SK-N-SH (cell line): ENCODE data around the gene NTRK2. TPM values are rescaled to one million over a fixed set of nuclear protein-coding genes. Genes with fewer than 3 reads are reported as not detected.

Experiments
- CTCF ChIA-PET: fragments of 300-600, 350-600 bp; formaldehyde crosslinking; extraction: SDS; loops from one replicate; lab custom pipeline; 2021; lab: Yijun Ruan, JAX
- POLR2A ChIA-PET: fragments of 350-600 bp; sonication (Branson Sonifier 250); formaldehyde crosslinking; extraction: SDS; loops from one replicate; lab custom pipeline; 2020; ENCODE audit warnings: antibody characterized with exemption, inconsistent platforms; lab: Yijun Ruan, JAX
- DNase-seq: peaks from one replicate; pipeline ENCODE4 v3.0.0; 2012
- H2AFZ ChIP-seq: fragments of 200-600 bp; sonication (generic); 2 replicates; pipeline ENCODE4 v1.8.1; 2016; ENCODE audit warnings: antibody characterized with exemption, mild to moderate bottlenecking, low read depth
- H3F3A ChIP-seq: fragments of 200-600 bp; sonication (generic); replicated peaks from 2 replicates; pipeline ENCODE3; 2016; ENCODE audit warnings: antibody characterized with exemption, mild to moderate bottlenecking; ENCODE audit not compliant: insufficient read depth
- H3K27ac ChIP-seq, 2 experiments: fragments of 200-500 bp in 1 of 2; fragments of 200-600 bp in 1 of 2; sonication (Bioruptor generic) in 1 of 2; sonication (generic), shearing (Covaris generic) in 1 of 2; 2 replicates each; pipeline versions ENCODE4 v1.5.1 to v1.6.1; 2014 to 2016; ENCODE audit warnings: low read depth in 2 of 2, inconsistent platforms in 1 of 2, low read length in 1 of 2, mild to moderate bottlenecking in 1 of 2, mixed read lengths in 1 of 2
- H3K27me3 ChIP-seq: fragments of 200-600 bp; sonication (generic), shearing (Covaris generic); 2 replicates; pipeline ENCODE4 v1.6.1; 2016; ENCODE audit warnings: mixed run types; ENCODE audit not compliant: insufficient read depth
- H3K36me3 ChIP-seq, 2 experiments: fragments of 200-500 bp in 1 of 2; fragments of 200-600 bp in 1 of 2; sonication (Bioruptor generic) in 1 of 2; sonication (generic) in 1 of 2; replicated peaks in 1 of 2; 2 replicates each; pipeline versions ENCODE3 to v1.5.1; 2014 to 2016; ENCODE audit warnings: low read length in 1 of 2, mild to moderate bottlenecking in 1 of 2; ENCODE audit not compliant: insufficient read depth in 2 of 2, control insufficient read depth in 1 of 2
- H3K4me1 ChIP-seq, 2 experiments: fragments of 200-500 bp in 1 of 2; fragments of 200-600 bp in 1 of 2; sonication (Bioruptor generic) in 1 of 2; sonication (generic), shearing (Covaris generic) in 1 of 2; 2 replicates each; pipeline versions ENCODE4 v1.5.1 to v1.6.1; 2014 to 2016; ENCODE audit warnings: low read depth in 1 of 2, low read length in 1 of 2, mixed run types in 1 of 2; ENCODE audit not compliant: insufficient read depth in 2 of 2, control insufficient read depth in 1 of 2
- H3K4me2 ChIP-seq: fragments of 200-600 bp; sonication (generic), shearing (Covaris generic); 2 replicates; pipeline ENCODE4 v1.6.1; 2017; ENCODE audit warnings: mixed run types
- H3K4me3 ChIP-seq, 2 experiments: fragments of 200-500 bp in 1 of 2; fragments of 200-600 bp in 1 of 2; sonication (Bioruptor generic) in 1 of 2; sonication (generic), shearing (Covaris generic) in 1 of 2; 2 replicates each; pipeline versions ENCODE4 v1.5.1 to v1.8.1; 2014 to 2016; ENCODE audit warnings: low read depth in 2 of 2, inconsistent platforms in 1 of 2, low read length in 1 of 2, mild to moderate bottlenecking in 1 of 2, mixed read lengths in 1 of 2, moderate library complexity in 1 of 2
- H3K79me2 ChIP-seq: fragments of 200-600 bp; sonication (generic); 2 replicates; pipeline ENCODE4 v1.8.1; 2017; ENCODE audit warnings: mild to moderate bottlenecking; ENCODE audit not compliant: insufficient read depth
- H3K9ac ChIP-seq: fragments of 200-600 bp; sonication (generic); 2 replicates; pipeline ENCODE4 v1.6.1; 2017; ENCODE audit warnings: mixed run types
- H3K9me2 ChIP-seq: fragments of 200-600 bp; sonication (generic); 2 replicates; pipeline ENCODE4 v1.6.1; 2017; ENCODE audit warnings: mixed run types
- H3K9me3 ChIP-seq: fragments of 200-600 bp; sonication (generic); 2 replicates; pipeline ENCODE4 v1.6.1; 2017; ENCODE audit warnings: mixed run types, mild to moderate bottlenecking, moderate library complexity
- H4K20me1 ChIP-seq: fragments of 200-600 bp; sonication (generic); 2 replicates; pipeline ENCODE4 v1.6.1; 2017; ENCODE audit warnings: mild to moderate bottlenecking, mixed run types; ENCODE audit not compliant: insufficient read depth
- CHD2 ChIP-seq: fragments of 150-350 bp; IDR thresholded peaks from 2 replicates; pipeline ENCODE4 v1.6.1; 2018; ENCODE audit warnings: low read length; ENCODE audit not compliant: partially characterized antibody
- CTCF ChIP-seq: fragments of 200-600 bp; sonication (generic); IDR thresholded peaks from 2 replicates; pipeline ENCODE4 v1.6.1; 2017; ENCODE audit warnings: antibody characterized with exemption, mild to moderate bottlenecking, moderate library complexity
- ELF1 ChIP-seq: IDR thresholded peaks from 2 replicates; pipeline ENCODE4 v1.4.0; 2012
- EZH2phosphoT487 ChIP-seq: fragments of 200-600 bp; sonication (generic); IDR thresholded peaks from 2 replicates; pipeline ENCODE4 v1.6.1; 2017; ENCODE audit warnings: low read depth, mixed run types, mild to moderate bottlenecking, antibody characterized with exemption, moderate library complexity, borderline replicate concordance
- FOSL2 ChIP-seq: IDR thresholded peaks from 2 replicates; pipeline ENCODE4 v1.4.0; 2012; ENCODE audit warnings: low read depth, mild to moderate bottlenecking, moderate library complexity, borderline replicate concordance
- FOXJ3 ChIP-seq: sonication (generic); formaldehyde crosslinking; IDR thresholded peaks from 2 replicates; pipeline ENCODE4 v1.5.1; 2020; ENCODE audit warnings: mild to moderate bottlenecking, missing genetic modification reagents
- FOXM1 ChIP-seq: IDR thresholded peaks from 2 replicates; pipeline ENCODE4 v1.4.0; 2012; ENCODE audit warnings: low read depth, mild to moderate bottlenecking
- JUND ChIP-seq: IDR thresholded peaks from 2 replicates; pipeline ENCODE4 v1.4.0; 2012
- MAX ChIP-seq: IDR thresholded peaks from 2 replicates; pipeline ENCODE4 v1.4.0; 2012; ENCODE audit warnings: low read depth
- MXI1 ChIP-seq: IDR thresholded peaks from 2 replicates; pipeline ENCODE4 v1.6.1; 2012; ENCODE audit warnings: mild to moderate bottlenecking, low read depth, low read length, improper control_type of control experiment
- NFIC ChIP-seq: IDR thresholded peaks from 2 replicates; pipeline ENCODE4 v1.4.0; 2012; ENCODE audit warnings: borderline replicate concordance
- NRF1 ChIP-seq: IDR thresholded peaks from 2 replicates; pipeline ENCODE4 v1.6.1; 2012; ENCODE audit warnings: low read depth, mild to moderate bottlenecking, low read length
- POLR2AphosphoS5 ChIP-seq: IDR thresholded peaks from 2 replicates; pipeline ENCODE4 v1.6.1; 2012; ENCODE audit warnings: low read depth, low read length
- RAD21 ChIP-seq: IDR thresholded peaks from 2 replicates; pipeline ENCODE4 v1.6.1; 2012; ENCODE audit warnings: mild to moderate bottlenecking, low read length
- RCOR1 ChIP-seq: fragments of 150-350 bp; IDR thresholded peaks from 2 replicates; pipeline ENCODE4 v1.6.1; 2017; ENCODE audit warnings: antibody characterized with exemption, low read length
- RFX5 ChIP-seq: IDR thresholded peaks from 2 replicates; pipeline ENCODE4 v1.6.1; 2012; ENCODE audit warnings: mild to moderate bottlenecking, improper control_type of control experiment, low read length
- TCF12 ChIP-seq: IDR thresholded peaks from 2 replicates; pipeline ENCODE4 v1.4.0; 2012
- TEAD4 ChIP-seq: IDR thresholded peaks from 2 replicates; pipeline ENCODE4 v1.4.0; 2012; ENCODE audit warnings: mild to moderate bottlenecking, borderline replicate concordance; ENCODE audit not compliant: insufficient read depth
- USF2 ChIP-seq: fragments of 150-350 bp; IDR thresholded peaks from 2 replicates; pipeline ENCODE4 v1.6.1; 2017; ENCODE audit warnings: antibody characterized with exemption, low read length, low read depth, borderline replicate concordance
- YY1 ChIP-seq: IDR thresholded peaks from 2 replicates; pipeline ENCODE4 v1.4.0; 2012; ENCODE audit warnings: low read depth, mild to moderate bottlenecking
- WGBS: methylation state at CpG from one replicate; pipeline ENCODE4 v1.1.6; 2017; ENCODE audit warnings: low lambda C conversion rate; 5-methylcytosine and 5-hydroxymethylcytosine counted together
- polyA plus RNA-seq, 3 experiments: library from polyadenylated mRNA; depleted of rRNA; stranded (reverse); fragments of >200 nt; gene quantifications; 2 replicates each; pipeline ENCODE4 v1.2.3, GENCODE V29; 2012

Gene NTRK2
- polyA plus RNA-seq, 1 of the 3 experiments (the other 2 are of a cell fraction) = 0.05 TPM

GRCh38 chr9:84843175-84843824 is 173.8 kb downstream of the NTRK2 start:
- DNase-seq = no peak
- no peak overlapping the region for H3K9ac ChIP-seq
- no peaks in the 10 kb centered on the region for H3F3A ChIP-seq
- ChIA-PET CTCF (no interaction called here), POLR2A (no interaction called here)
- H2AFZ ChIP-seq = no peak overlapping the region
- H3K27me3 ChIP-seq = 0 out of 2 replicates have a peak, but pooled peaks cover 7% of the 10 kb centered on the region
- H4K20me1 ChIP-seq = no peaks in the 10 kb centered on the region
- H3K4me1 ChIP-seq = peaks cover 0 to 5% of the 10 kb centered on the region in 2 experiments; a peak in 1 of 4 replicates
- no peaks in the 10 kb centered on the region for H3K9me3 ChIP-seq
- H3K9me2 ChIP-seq = no peaks in the 10 kb centered on the region
- 30% methylated on average over 5 of the region's 5 CpGs for WGBS
- no peaks in the 10 kb centered on the region for H3K79me2 ChIP-seq
- TF ChIP-seq MXI1 (no peak), TEAD4 (no peak), ELF1 (no peak), RFX5 (no peak), JUND (no peak), POLR2AphosphoS5 (no peak), CHD2 (no peak), FOXJ3 (no peak), NRF1 (no peak), TCF12 (no peak), RAD21 (no peak), MAX (no peak), FOXM1 (no peak), FOSL2 (no peak), YY1 (no peak), NFIC (no peak), RCOR1 (no peak), CTCF (no peak), USF2 (no peak), EZH2phosphoT487 (no peak)
- no peak overlapping the region for H3K4me3 ChIP-seq
- H3K27ac ChIP-seq = no peak overlapping the region
- no peaks in the 10 kb centered on the region for H3K36me3 ChIP-seq
- no peak overlapping the region for H3K4me2 ChIP-seq
